ENCODE measurements around the gene HOXB3.

The HOXB3 gene

GRCh38 chr17:48598736-48599135, 8.7 kb upstream of the HOXB3 start:
- Histone ChIP-seq H3K36me3 (ENCODE audit: insufficient read depth, low read length) (no peaks in the 10 kb centered on the region), H3K4me3 (ENCODE audit: low read depth in 1 of 2, low read length in 2 of 2) (no peak overlapping the region), H3K4me1 (ENCODE audit: insufficient read depth, low read length) (no peaks in the 10 kb centered on the region), H4K20me1 (ENCODE audit: insufficient read depth, low read length) (no peaks in the 10 kb centered on the region), H3K4me2 (ENCODE audit: insufficient read depth, low read length) (no peak overlapping the region), H2AFZ (ENCODE audit: low read depth, low read length) (no peak overlapping the region), H3K27me3 (ENCODE audit: insufficient read depth, low read length, poor library complexity) (peaks cover 3% of the 10 kb centered on the region), H3K9ac (ENCODE audit: low read depth, low read length) (no peak overlapping the region), H3K27ac (ENCODE audit: low read length) (no peak overlapping the region), H3K79me2 (ENCODE audit: insufficient read depth, low read length) (no peaks in the 10 kb centered on the region), H3K9me3 (ENCODE audit: insufficient read depth, low read length, severe bottlenecking) (no peaks in the 10 kb centered on the region)
- ATAC-seq (ENCODE audit: insufficient read depth, low read depth) (no peak), DNase-seq (no peak)
- TF ChIP-seq CTCF (IDR thresholded peaks at IDR 0.05; ENCODE audit: borderline replicate concordance, extremely low read depth, low read length, poor library complexity, severe bottlenecking), result no peak
- no peak for TF ChIP-seq EZH2 (IDR thresholded peaks at IDR 0.05; ENCODE audit: borderline replicate concordance, low read depth, low read length, severe bottlenecking)

DNA sequence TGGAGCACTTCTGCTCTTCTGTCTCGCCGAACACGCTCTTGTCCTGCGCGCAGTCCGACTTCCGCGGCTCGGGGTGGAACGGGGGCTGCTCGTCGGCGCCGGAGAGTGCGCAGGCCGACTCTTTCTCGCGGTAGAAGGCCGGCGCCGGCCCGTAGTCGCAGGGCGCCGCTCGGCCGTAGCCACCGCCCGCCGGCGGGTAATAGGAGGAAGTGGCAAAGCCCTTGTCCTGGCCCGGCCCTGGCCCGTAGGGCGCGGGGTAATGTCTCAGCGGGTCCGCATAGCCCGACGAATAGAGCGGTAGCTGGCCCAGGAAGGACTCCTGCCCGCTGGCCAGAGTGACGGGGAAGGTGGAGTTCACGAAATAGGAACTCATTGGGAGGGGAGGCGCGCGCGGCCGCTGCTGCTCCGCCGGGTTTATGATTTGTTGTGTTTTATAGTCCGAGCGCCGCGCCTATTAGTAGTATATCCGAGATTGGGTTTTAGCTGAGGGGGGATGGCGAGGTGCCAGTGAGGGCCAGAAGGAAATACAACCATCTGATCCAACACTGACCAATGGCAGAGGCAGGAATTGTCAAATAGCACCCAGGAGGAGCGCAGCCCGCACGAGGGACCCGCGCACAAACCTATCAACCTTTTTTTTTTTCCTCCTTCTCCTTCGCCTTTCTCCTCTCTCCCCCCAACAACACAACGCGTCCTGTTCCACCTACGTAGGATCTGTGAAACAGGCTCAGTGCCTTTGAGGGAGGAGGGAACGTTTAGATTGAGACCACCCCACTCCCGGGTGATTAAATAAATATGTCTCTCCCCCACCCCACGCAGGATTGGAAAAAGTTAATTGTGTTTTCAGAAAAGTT, 8.0 kb upstream of the HOXB3 start:
- ATAC-seq (ENCODE audit: insufficient read depth, low read depth) (no peak), DNase-seq (no peak)
- H3K9ac ChIP-seq (ENCODE audit: low read depth, low read length), result no peak overlapping the region

GRCh38 chr17:48597528-48597777, 7.4 kb upstream of the HOXB3 start:
- no peaks in the 10 kb centered on the region for H3K79me2 ChIP-seq (ENCODE audit: insufficient read depth, low read length)
- H3K27me3 ChIP-seq (ENCODE audit: insufficient read depth, low read length, poor library complexity), result peaks cover 3% of the 10 kb centered on the region

More for the DNA sequence above, 8.0 kb upstream of the HOXB3 start:
- no peak overlapping the region for H2AFZ ChIP-seq (ENCODE audit: low read depth, low read length)
- H3K79me2 ChIP-seq (ENCODE audit: insufficient read depth, low read length), result no peaks in the 10 kb centered on the region
- no peaks in the 10 kb centered on the region for H3K9me3 ChIP-seq (ENCODE audit: insufficient read depth, low read length, severe bottlenecking)
- no peaks in the 10 kb centered on the region for H4K20me1 ChIP-seq (ENCODE audit: insufficient read depth, low read length)
- no peak for TF ChIP-seq EZH2 (IDR thresholded peaks at IDR 0.05; ENCODE audit: borderline replicate concordance, low read depth, low read length, severe bottlenecking)
- no peak overlapping the region for H3K27ac ChIP-seq (ENCODE audit: low read length)
- no peaks in the 10 kb centered on the region for H3K4me1 ChIP-seq (ENCODE audit: insufficient read depth, low read length)
- H3K4me2 ChIP-seq (ENCODE audit: insufficient read depth, low read length), result no peak overlapping the region
- H3K27me3 ChIP-seq (ENCODE audit: insufficient read depth, low read length, poor library complexity), result peaks cover 3% of the 10 kb centered on the region
- H3K4me3 ChIP-seq (ENCODE audit: low read depth in 1 of 2, low read length in 2 of 2), result no peak overlapping the region
- no peaks in the 10 kb centered on the region for H3K36me3 ChIP-seq (ENCODE audit: insufficient read depth, low read length)

More at GRCh38 chr17:48597528-48597777, 7.4 kb upstream of the HOXB3 start:
- Histone ChIP-seq H3K4me1 (ENCODE audit: insufficient read depth, low read length) (no peaks in the 10 kb centered on the region), H3K9ac (ENCODE audit: low read depth, low read length) (no peak overlapping the region), H3K36me3 (ENCODE audit: insufficient read depth, low read length) (no peaks in the 10 kb centered on the region), H3K27ac (ENCODE audit: low read length) (no peak overlapping the region), H3K4me2 (ENCODE audit: insufficient read depth, low read length) (no peak overlapping the region), H3K4me3 (ENCODE audit: low read depth in 1 of 2, low read length in 2 of 2) (no peak overlapping the region), H4K20me1 (ENCODE audit: insufficient read depth, low read length) (no peaks in the 10 kb centered on the region), H2AFZ (ENCODE audit: low read depth, low read length) (no peak overlapping the region), H3K9me3 (ENCODE audit: insufficient read depth, low read length, severe bottlenecking) (no peaks in the 10 kb centered on the region)
- no peak for TF ChIP-seq EZH2 (IDR thresholded peaks at IDR 0.05; ENCODE audit: borderline replicate concordance, low read depth, low read length, severe bottlenecking)
- no peak for TF ChIP-seq CTCF (IDR thresholded peaks at IDR 0.05; ENCODE audit: borderline replicate concordance, extremely low read depth, low read length, poor library complexity, severe bottlenecking)
- DNase-seq (no peak), ATAC-seq (ENCODE audit: insufficient read depth, low read depth) (no peak)

Measured in DND-41 (cell line).